ENCODE measurements around the gene WDFY4.

Gene WDFY4

GRCh38 chr10:48833674-48834073, 149.0 kb downstream of the WDFY4 start:
- DNase-seq = no peak

- no peak for DNase-seq
Measured at GRCh38 chr10:48834189-48834965, 149.7 kb downstream of the WDFY4 start.

- no peak for DNase-seq
Measured at GRCh38 chr10:48835781-48836180, 151.1 kb downstream of the WDFY4 start.

- no peak for DNase-seq
Measured at GRCh38 chr10:48836605-48837004, 151.9 kb downstream of the WDFY4 start.

GRCh38 chr10:48838834-48839233, 154.2 kb downstream of the WDFY4 start:
- no peak for DNase-seq

GRCh38 chr10:48839809-48840679, 155.4 kb downstream of the WDFY4 start:
- no peak for DNase-seq

- no peak for DNase-seq
Measured at GRCh38 chr10:48842231-48842630, 157.6 kb downstream of the WDFY4 start.

- no peak for DNase-seq
Measured at GRCh38 chr10:48843198-48843597, 158.5 kb downstream of the WDFY4 start.

GRCh38 chr10:48844616-48845015, 159.9 kb downstream of the WDFY4 start:
- no peak for DNase-seq

GRCh38 chr10:48845512-48845911, 160.8 kb downstream of the WDFY4 start:
- DNase-seq = no peak

GRCh38 chr10:48847691-48848090, 163.0 kb downstream of the WDFY4 start:
- no peak for DNase-seq

GRCh38 chr10:48856855-48857254, 172.2 kb downstream of the WDFY4 start:
- no peak for DNase-seq

GRCh38 chr10:48872234-48872633, 187.6 kb downstream of the WDFY4 start:
- no peak for DNase-seq

- no peak for DNase-seq
Measured at GRCh38 chr10:48878091-48878490, 193.4 kb downstream of the WDFY4 start.

GRCh38 chr10:48879451-48879850, 194.8 kb downstream of the WDFY4 start:
- DNase-seq = no peak

GRCh38 chr10:48880016-48880705, 195.5 kb downstream of the WDFY4 start:
- DNase-seq = no peak

- no peak for DNase-seq
Measured at GRCh38 chr10:48881937-48882336, 197.3 kb downstream of the WDFY4 start.

- DNase-seq = no peak
Measured at GRCh38 chr10:48882881-48883280, 198.2 kb downstream of the WDFY4 start.

GRCh38 chr10:48883701-48884100, 199.0 kb downstream of the WDFY4 start:
- DNase-seq = no peak

- DNase-seq = no peak
Measured at GRCh38 chr10:48884179-48885045, 199.7 kb downstream of the WDFY4 start.

- DNase-seq = no peak
Measured at GRCh38 chr10:48885376-48885775, 200.7 kb downstream of the WDFY4 start.

- DNase-seq = no peak
Measured at GRCh38 chr10:48887982-48888381, 203.3 kb downstream of the WDFY4 start.

All from NCI-H1417 treated with DMSO at 0.1 percent for 48 hours (cell line).